AG09319 (cell line): Measurements from ENCODE around the gene ZNF600.
"Not testable (repeated sequence)": the region's sequence is repeated elsewhere in the genome, so short reads cannot be mapped to it uniquely, and the experiment has no call there.

Experiments used
- DNase-seq: peaks from one replicate; pipeline ENCODE4 v3.0.0-alpha.2; 2010; ENCODE audit warnings: low read depth; ENCODE audit errors: extremely low read depth
- TF ChIP-seq, protein P1 (sequence below): IDR thresholded peaks from 2 replicates; pipeline ENCODE4 v1.5.1; 2011; ENCODE audit warnings: low read depth, mild to moderate bottlenecking, inconsistent platforms, low read length, moderate library complexity

Gene ZNF600

DNA sequence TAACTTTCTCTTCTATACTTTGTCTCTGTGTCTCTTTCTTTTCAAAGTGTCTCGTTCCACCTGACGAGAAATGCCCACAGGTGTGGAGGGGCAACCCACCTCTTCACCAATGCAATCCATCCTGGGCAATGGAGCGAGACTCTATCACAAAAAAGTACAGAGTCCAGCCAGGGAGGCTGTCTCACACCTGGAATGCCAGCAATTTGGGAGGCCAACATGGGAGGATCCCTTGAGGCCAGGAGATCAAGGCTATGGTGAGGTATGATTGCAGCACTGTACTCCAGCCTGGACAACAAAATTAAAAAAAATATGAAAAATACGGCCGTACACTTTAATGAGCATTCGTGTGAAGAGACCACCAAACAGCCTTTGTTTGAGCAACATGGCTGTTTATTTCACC lies 2.8 kb upstream of the ZNF600 start:
- no peak for DNase-seq
- TF ChIP-seq, protein P1, sequence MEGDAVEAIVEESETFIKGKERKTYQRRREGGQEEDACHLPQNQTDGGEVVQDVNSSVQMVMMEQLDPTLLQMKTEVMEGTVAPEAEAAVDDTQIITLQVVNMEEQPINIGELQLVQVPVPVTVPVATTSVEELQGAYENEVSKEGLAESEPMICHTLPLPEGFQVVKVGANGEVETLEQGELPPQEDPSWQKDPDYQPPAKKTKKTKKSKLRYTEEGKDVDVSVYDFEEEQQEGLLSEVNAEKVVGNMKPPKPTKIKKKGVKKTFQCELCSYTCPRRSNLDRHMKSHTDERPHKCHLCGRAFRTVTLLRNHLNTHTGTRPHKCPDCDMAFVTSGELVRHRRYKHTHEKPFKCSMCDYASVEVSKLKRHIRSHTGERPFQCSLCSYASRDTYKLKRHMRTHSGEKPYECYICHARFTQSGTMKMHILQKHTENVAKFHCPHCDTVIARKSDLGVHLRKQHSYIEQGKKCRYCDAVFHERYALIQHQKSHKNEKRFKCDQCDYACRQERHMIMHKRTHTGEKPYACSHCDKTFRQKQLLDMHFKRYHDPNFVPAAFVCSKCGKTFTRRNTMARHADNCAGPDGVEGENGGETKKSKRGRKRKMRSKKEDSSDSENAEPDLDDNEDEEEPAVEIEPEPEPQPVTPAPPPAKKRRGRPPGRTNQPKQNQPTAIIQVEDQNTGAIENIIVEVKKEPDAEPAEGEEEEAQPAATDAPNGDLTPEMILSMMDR: no peak

DNA sequence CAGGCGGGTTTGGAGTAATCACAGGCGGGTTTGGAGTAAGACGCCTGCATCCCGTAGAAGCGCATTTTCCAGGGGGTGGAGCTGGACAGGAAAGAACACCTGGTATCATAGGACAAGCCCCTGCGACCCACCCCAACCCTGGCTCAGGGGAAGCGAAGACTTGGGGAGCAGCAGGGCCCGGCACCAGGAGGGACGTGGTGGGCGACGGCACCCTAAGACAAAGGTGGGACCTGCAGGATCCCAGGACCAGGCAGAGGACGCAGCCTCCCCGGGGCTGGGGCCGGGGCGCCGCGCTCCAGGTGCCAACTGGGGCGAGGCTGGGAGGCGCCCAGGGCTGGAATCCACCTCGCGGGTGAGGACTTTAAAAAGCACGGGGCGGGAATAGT lies 520 bp downstream of the ZNF600 start:
- DNase-seq: no peak
- TF ChIP-seq, protein P1: no peak

DNA sequence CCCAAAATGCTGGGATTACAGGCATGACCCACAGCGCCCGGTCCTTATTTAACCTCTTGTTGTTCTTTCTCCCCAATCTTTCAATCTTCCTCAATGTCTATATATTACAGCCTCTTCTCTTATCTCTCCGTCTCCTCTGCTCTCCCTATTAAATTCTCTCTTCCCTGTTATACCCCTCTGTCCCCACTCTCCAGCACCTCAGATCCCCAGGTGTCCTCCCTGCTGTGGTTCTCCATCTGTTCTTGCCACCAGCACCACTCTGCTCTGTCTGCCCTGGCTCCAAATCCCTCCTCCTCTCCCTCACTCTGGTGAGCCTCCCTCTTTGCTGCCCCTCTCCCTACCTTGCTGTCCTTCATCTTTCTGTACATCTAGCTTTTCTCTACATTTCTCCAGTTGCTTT lies 1.1 kb downstream of the ZNF600 start:
- no peak for DNase-seq
- TF ChIP-seq, protein P1: no peak

DNA sequence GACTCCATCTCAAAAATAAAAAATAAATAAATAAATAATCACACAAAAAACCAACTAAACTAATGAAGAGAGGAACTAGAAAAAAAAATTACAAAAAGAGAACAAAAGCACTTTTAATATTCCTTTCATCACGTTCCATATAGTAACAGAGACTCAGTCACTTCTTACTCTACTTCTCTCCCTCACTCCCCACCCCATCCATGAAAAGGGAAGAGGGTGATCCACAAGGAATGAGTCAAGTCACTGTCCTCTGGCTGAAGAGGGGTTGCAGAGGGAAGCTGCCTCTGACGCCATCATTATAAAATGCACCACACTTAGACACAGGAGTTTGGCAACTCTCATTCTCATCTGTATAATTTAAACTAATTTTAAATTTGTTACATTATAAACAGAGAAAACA lies 3.7 kb downstream of the ZNF600 start:
- DNase-seq: not testable (repeated sequence)

DNA sequence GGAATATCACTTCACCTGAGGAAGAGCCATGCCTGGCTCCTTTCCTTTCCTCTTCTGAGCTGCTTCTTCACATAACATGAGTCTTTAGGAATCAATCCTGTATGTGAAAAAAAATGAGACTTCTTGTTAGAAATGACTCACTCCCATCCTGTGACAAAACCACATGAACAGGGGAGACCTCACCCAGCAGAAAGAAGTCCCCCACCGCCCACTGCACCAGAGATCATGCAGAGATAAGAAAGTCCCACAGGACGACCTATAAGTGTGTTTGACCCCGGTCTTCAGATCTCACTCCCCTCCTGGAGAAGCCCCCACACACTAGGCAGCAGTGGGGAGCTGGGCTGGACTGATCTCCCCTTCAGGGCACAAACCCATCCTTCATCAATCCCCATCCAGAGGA lies 7.8 kb downstream of the ZNF600 start:
- no peak for DNase-seq
- TF ChIP-seq, protein P1: no peak

DNA sequence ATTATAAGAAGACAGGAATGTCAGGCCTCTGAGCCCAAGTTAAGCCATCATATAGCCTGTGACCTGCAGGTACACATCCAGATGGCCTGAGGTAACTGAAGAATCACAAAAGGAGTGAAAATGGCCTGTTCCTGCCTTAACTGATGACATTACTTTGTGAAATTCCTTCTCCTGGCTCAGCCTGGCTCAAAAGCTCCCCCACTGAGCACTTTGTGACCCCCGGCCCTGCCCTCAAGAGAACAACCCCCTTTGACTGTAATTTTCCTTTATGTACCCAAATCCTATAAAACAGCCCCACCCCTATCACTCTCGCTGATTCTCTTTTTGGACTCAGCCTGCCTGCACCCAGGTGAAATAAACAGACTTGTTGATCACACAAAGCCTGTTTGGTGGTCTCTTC lies 30.1 kb downstream of the ZNF600 start:
- DNase-seq: not testable (repeated sequence)

DNA sequence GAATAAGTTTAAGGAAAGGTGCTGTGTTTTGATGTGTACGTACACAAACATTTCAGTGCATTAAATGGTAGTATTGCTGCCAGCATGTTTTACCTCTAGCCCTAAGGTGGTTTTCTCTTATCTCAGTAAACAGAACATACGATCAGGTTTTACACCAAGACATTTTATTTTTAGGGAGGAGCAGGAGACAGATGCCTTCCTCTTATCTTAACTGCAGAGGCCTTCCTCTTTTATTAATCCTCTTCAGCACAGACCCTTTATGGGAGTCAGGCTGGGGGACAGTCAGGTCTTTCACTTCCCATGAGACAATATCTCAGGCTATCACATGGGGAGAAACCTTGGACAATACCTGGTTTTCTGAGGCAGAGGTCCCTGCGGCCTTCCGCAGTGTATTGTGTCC lies 36.8 kb downstream of the ZNF600 start:
- no peak for DNase-seq

DNA sequence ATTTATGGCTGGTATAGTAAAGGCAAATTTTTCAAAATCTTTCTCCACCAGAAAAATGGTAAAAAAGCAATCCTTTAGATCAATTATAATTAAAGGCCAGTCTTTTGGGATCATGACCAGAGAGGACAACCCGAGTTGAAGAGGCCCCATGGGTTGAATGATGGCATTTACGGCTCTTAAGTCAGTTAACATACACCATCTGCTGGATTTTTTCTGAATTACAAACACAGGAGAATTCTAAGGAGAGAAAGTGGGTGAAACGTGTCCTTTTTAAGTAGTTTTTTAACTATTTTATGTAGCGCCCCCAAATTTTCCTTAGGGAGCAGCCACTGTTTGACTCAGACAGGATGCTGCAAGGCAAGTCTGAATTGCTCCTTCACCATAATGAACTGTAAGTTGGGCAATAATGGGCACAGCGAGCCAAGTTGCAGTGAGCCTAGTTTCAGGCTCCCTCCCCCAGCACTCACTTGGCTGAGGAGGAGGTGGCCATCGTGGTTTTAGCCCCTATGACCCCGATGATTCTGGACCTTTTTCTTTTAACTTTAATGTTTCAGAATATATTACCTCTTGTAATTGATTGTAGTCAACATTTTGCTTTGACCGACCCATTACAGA lies 38.1 kb downstream of the ZNF600 start:
- peak; percentile 10 for DNase-seq
- TF ChIP-seq, protein P1: peak; percentile 19

More for the DNA sequence above, 36.8 kb downstream of the ZNF600 start:
- TF ChIP-seq, protein P1: no peak

DNA sequence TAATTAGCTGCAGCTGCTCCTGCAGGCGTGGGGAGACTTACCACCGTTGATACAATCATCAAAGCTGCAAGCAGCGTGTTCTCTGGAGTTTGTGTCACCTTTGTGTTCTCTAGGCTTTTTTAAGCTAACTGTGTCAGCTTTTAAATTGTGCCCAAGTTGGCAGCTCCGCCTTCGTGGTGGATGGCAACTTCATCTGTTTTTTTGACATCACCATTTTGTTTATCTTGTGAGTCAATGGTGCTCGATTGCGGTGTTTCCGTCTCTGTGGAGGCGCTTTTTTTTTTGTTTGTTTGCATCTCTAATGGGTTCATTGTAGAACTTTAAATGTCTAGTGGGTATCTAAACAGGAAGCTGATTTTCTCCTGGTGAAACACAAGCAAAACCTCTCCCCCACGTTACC lies 40.7 kb downstream of the ZNF600 start:
- DNase-seq: not testable (repeated sequence)
